H9 (cell line): ENCODE data around the gene OMP. TPM values are rescaled to one million over a fixed set of nuclear protein-coding genes. Genes with fewer than 3 reads are reported as not detected.

Experiments
- DNase-seq: peaks from one replicate; pipeline ENCODE4 v3.0.0-alpha.2; 2017
- H2AFZ ChIP-seq: one replicate; pipeline ENCODE4 v1.6.1; 2013; ENCODE audit warnings: mild to moderate bottlenecking, low read length, control low read depth, moderate library complexity
- H2AK5ac ChIP-seq: 2 replicates; pipeline ENCODE4 v1.6.1; 2013; ENCODE audit warnings: low read length, control low read depth, mixed read lengths; ENCODE audit not compliant: insufficient read length
- H2BK120ac ChIP-seq: one replicate; pipeline ENCODE4 v1.6.1; 2013; ENCODE audit warnings: low read depth, mild to moderate bottlenecking, low read length, control low read depth, inconsistent platforms; ENCODE audit not compliant: poor library complexity, severe bottlenecking
- H2BK12ac ChIP-seq: 2 replicates; pipeline ENCODE4 v1.6.1; 2013; ENCODE audit warnings: low read length, control low read depth, mixed read lengths, low read depth; ENCODE audit not compliant: insufficient read length
- H2BK15ac ChIP-seq: 2 replicates; pipeline ENCODE4 v1.6.1; 2013; ENCODE audit warnings: low read depth, low read length, control low read depth
- H2BK20ac ChIP-seq: one replicate; pipeline ENCODE4 v1.6.1; 2013; ENCODE audit warnings: low read depth, mild to moderate bottlenecking, low read length, control low read depth, inconsistent platforms; ENCODE audit not compliant: poor library complexity, severe bottlenecking
- H2BK5ac ChIP-seq: 2 replicates; pipeline ENCODE4 v1.6.1; 2013; ENCODE audit warnings: low read length, control low read depth, mixed read lengths; ENCODE audit not compliant: insufficient read length
- H3K14ac ChIP-seq: 2 replicates; pipeline ENCODE4 v1.6.1; 2013; ENCODE audit warnings: low read length, control low read depth; ENCODE audit not compliant: insufficient read depth
- H3K18ac ChIP-seq: 2 replicates; pipeline ENCODE4 v1.6.1; 2013; ENCODE audit warnings: low read depth, mild to moderate bottlenecking, mixed read lengths, low read length, control low read depth; ENCODE audit not compliant: insufficient read length
- H3K23ac ChIP-seq: 2 replicates; pipeline ENCODE4 v1.6.1; 2013; ENCODE audit warnings: low read length, control low read depth, mixed read lengths, low read depth; ENCODE audit not compliant: insufficient read length
- H3K23me2 ChIP-seq: 2 replicates; pipeline ENCODE4 v1.6.1; 2013; ENCODE audit warnings: low read depth, mild to moderate bottlenecking, mixed read lengths, low read length, control low read depth; ENCODE audit not compliant: insufficient read length, poor library complexity, severe bottlenecking
- H3K27ac ChIP-seq: 2 replicates; pipeline ENCODE4 v1.5.1; 2013; ENCODE audit warnings: low read length, control low read depth, mixed read lengths, low read depth; ENCODE audit not compliant: insufficient read length
- H3K27me3 ChIP-seq: 2 replicates; pipeline ENCODE4 v1.6.1; 2013; ENCODE audit warnings: low read length, control low read depth, inconsistent platforms; ENCODE audit not compliant: insufficient read depth
- H3K4ac ChIP-seq: 2 replicates; pipeline ENCODE4 v1.6.1; 2013; ENCODE audit warnings: low read depth, mild to moderate bottlenecking, control low read depth, inconsistent platforms, low read length, moderate library complexity
- H3K4me1 ChIP-seq: 2 replicates; pipeline ENCODE4 v1.6.1; 2013; ENCODE audit warnings: low read length, control low read depth, inconsistent platforms; ENCODE audit not compliant: insufficient read depth
- H3K4me2 ChIP-seq: 2 replicates; pipeline ENCODE4 v1.6.1; 2013; ENCODE audit warnings: low read length, control low read depth, mixed read lengths; ENCODE audit not compliant: insufficient read length, insufficient read depth
- H3K56ac ChIP-seq: 2 replicates; pipeline ENCODE4 v1.6.1; 2013; ENCODE audit warnings: low read depth, mild to moderate bottlenecking, mixed read lengths, low read length, control low read depth; ENCODE audit not compliant: insufficient read length
- H3K79me1 ChIP-seq: 2 replicates; pipeline ENCODE4 v1.6.1; 2013; ENCODE audit warnings: low read depth, mild to moderate bottlenecking, moderate library complexity, low read length, control low read depth, inconsistent platforms; ENCODE audit not compliant: insufficient read depth, poor library complexity, severe bottlenecking
- H3K79me2 ChIP-seq: 2 replicates; pipeline ENCODE4 v1.6.1; 2013; ENCODE audit warnings: low read length, control low read depth, inconsistent platforms; ENCODE audit not compliant: insufficient read depth
- H3K9ac ChIP-seq: 2 replicates; pipeline ENCODE4 v1.6.1; 2013; ENCODE audit warnings: low read length, control low read depth, mixed read lengths; ENCODE audit not compliant: insufficient read length; ENCODE audit errors: extremely low read depth
- H3K9me3 ChIP-seq: one replicate; pipeline ENCODE4 v1.6.1; 2013; ENCODE audit warnings: low read depth, low read length, inconsistent platforms; ENCODE audit not compliant: control insufficient read depth
- H3T11ph ChIP-seq: one replicate; pipeline ENCODE4 v1.6.1; 2013; ENCODE audit warnings: mild to moderate bottlenecking, low read length, control low read depth, inconsistent platforms
- H4K20me1 ChIP-seq: one replicate; pipeline ENCODE4 v1.6.1; 2013; ENCODE audit not compliant: control insufficient read depth, insufficient read length, insufficient read depth
- H4K5ac ChIP-seq: 2 replicates; pipeline ENCODE4 v1.6.1; 2013; ENCODE audit warnings: low read depth, mild to moderate bottlenecking, mixed read lengths, low read length, control low read depth; ENCODE audit not compliant: insufficient read length
- H4K8ac ChIP-seq: replicated peaks from 2 replicates; pipeline ENCODE4 v1.6.1; 2013; ENCODE audit warnings: low read length, control low read depth, mixed read lengths, low read depth; ENCODE audit not compliant: insufficient read length
- H4K91ac ChIP-seq: 2 replicates; pipeline ENCODE4 v1.6.1; 2013; ENCODE audit warnings: low read depth, mild to moderate bottlenecking, moderate library complexity, mixed read lengths, low read length, control low read depth; ENCODE audit not compliant: insufficient read length
- H3K27ac Mint-ChIP-seq, 3 experiments: 2 replicates in 2 of 3; 3 replicates in 1 of 3; pipeline ENCODE4 v1.8.0; 2020 to 2021; ENCODE audit warnings: mixed read lengths in 3 of 3, mild to moderate bottlenecking in 1 of 3, moderate library complexity in 1 of 3
- H3K27me3 Mint-ChIP-seq: 2 replicates; pipeline ENCODE4 v1.8.0; 2021; ENCODE audit warnings: low read depth, mild to moderate bottlenecking, moderate library complexity, mixed read lengths
- H3K36me3 Mint-ChIP-seq, 3 experiments: 2 replicates in 2 of 3; 3 replicates in 1 of 3; pipeline ENCODE4 v1.8.0; 2020 to 2021; ENCODE audit warnings: low read depth in 3 of 3, mixed read lengths in 3 of 3; ENCODE audit not compliant: insufficient read depth in 1 of 3
- H3K4me1 Mint-ChIP-seq, 2 experiments: 2 replicates each; pipeline ENCODE4 v1.8.0; 2020; ENCODE audit warnings: mixed read lengths in 2 of 2
- H3K4me3 Mint-ChIP-seq, 2 experiments: 2 replicates in 1 of 2; 3 replicates in 1 of 2; pipeline ENCODE4 v1.8.0; 2020 to 2021; ENCODE audit warnings: mild to moderate bottlenecking in 2 of 2, mixed read lengths in 2 of 2, moderate library complexity in 1 of 2
- H3K9me3 Mint-ChIP-seq, 2 experiments: 2 replicates in 1 of 2; 3 replicates in 1 of 2; pipeline ENCODE4 v1.8.0; 2020; ENCODE audit warnings: mild to moderate bottlenecking in 2 of 2, mixed read lengths in 2 of 2, moderate library complexity in 1 of 2
- WGBS: extraction: QIAGEN DNeasy Blood & Tissue Kit; methylation state at CpG from one replicate; pipeline ENCODE4 v1.1.7; 2013; ENCODE audit warnings: missing lambda C conversion rate, low lambda C conversion rate, mixed read lengths; ENCODE audit not compliant: insufficient read length; ENCODE audit errors: extremely low coverage; 5-methylcytosine and 5-hydroxymethylcytosine counted together
- total RNA-seq: library from RNA; stranded (reverse); gene quantifications from 2 replicates; pipeline ENCODE4 v1.2.1, GENCODE V29; 2021
- TF ChIP-seq, protein P1 (sequence below): fragments of 200-600 bp; sonication (generic); conservative IDR thresholded peaks from 3 replicates; pipeline ENCODE4 v1.8.0; 2021; ENCODE audit warnings: antibody characterized with exemption, mild to moderate bottlenecking

The OMP gene
- total RNA-seq, 1 experiment from 2014 or later = not detected

DNA sequence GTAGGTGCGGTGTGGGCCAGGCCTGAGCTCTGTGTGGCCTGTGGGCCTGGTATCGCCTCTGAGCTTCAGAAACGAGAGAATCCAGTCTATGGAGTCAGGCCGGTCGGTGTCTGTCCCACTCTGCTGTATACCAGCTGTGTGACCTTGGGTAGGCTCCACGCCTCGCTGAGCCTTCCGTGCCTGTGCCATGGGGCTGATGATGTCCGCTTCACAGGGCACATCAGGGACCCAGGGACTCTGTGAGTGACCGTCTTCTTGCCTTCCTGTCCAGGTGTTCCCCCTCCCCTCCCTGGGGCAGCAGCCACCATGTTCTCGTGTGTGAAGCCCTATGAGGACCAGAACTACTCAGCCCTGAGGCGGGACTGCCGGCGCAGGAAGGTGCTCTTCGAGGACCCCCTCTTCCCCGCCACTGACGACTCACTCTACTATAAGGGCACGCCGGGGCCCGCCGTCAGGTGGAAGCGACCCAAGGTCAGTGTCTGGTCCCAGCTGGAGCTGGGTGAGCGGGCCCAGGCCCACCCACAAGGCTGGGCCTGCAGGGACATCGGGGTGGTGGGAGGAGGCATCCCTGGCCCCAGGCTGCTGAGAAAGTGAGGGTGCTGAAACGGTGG, 18.0 kb upstream of the OMP start:
- Histone ChIP-seq H3K4me2 (no peak overlapping the region), H3K4ac (no peak overlapping the region), H3K27me3 (no peaks in the 10 kb centered on the region), H4K8ac (no peak overlapping the region), H4K20me1 (no peaks in the 10 kb centered on the region), H2BK12ac (no peak overlapping the region), H3K18ac (no peak overlapping the region), H3K23me2 (no peaks in the 10 kb centered on the region), H2AFZ (no peak overlapping the region), H2BK20ac (no peak overlapping the region), H3K79me1 (no peaks in the 10 kb centered on the region), H3T11ph (no peak overlapping the region), H2AK5ac (no peak overlapping the region), H3K56ac (no peak overlapping the region), H2BK15ac (no peak overlapping the region), H2BK5ac (no peak overlapping the region), H3K4me1 (no peaks in the 10 kb centered on the region), H3K79me2 (no peaks in the 10 kb centered on the region), H3K14ac (no peak overlapping the region), H3K27ac (no peak overlapping the region), H4K5ac (no peak overlapping the region), H3K9me3 (no peaks in the 10 kb centered on the region), H3K9ac (no peak overlapping the region), H2BK120ac (no peak overlapping the region), H3K23ac (no peak overlapping the region), H4K91ac (no peak overlapping the region)
- no peak overlapping the region for H3K4me3 Mint-ChIP-seq
- no peaks in the 10 kb centered on the region; a peak in 4 of 7 replicates for H3K36me3 Mint-ChIP-seq
- H3K9me3 Mint-ChIP-seq = peaks cover 3 to 4% of the 10 kb centered on the region in 2 experiments; a peak in 3 of 5 replicates
- TF ChIP-seq, protein P1, sequence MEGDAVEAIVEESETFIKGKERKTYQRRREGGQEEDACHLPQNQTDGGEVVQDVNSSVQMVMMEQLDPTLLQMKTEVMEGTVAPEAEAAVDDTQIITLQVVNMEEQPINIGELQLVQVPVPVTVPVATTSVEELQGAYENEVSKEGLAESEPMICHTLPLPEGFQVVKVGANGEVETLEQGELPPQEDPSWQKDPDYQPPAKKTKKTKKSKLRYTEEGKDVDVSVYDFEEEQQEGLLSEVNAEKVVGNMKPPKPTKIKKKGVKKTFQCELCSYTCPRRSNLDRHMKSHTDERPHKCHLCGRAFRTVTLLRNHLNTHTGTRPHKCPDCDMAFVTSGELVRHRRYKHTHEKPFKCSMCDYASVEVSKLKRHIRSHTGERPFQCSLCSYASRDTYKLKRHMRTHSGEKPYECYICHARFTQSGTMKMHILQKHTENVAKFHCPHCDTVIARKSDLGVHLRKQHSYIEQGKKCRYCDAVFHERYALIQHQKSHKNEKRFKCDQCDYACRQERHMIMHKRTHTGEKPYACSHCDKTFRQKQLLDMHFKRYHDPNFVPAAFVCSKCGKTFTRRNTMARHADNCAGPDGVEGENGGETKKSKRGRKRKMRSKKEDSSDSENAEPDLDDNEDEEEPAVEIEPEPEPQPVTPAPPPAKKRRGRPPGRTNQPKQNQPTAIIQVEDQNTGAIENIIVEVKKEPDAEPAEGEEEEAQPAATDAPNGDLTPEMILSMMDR = no peak
- peak overlapping the region; percentile 70 to 92 (median 87); a peak in 3 of 7 replicates for H3K27ac Mint-ChIP-seq
- WGBS = no CpG with 5 or more reads among the region's 25 CpGs
- DNase-seq = no peak
- H3K4me1 Mint-ChIP-seq = peaks cover 6 to 8% of the 10 kb centered on the region in 2 experiments
- no peaks in the 10 kb centered on the region for H3K27me3 Mint-ChIP-seq
